ENCODE data around the gene TMEM154. TPM values are rescaled to one million over a fixed set of nuclear protein-coding genes. Genes with fewer than 3 reads are reported as not detected.

Gene TMEM154
- 0.46 and 0.53 TPM in 2 replicates for total RNA-seq
- long read RNA-seq, full-length matches to known transcripts = 1 of 1 reads
- long read RNA-seq, partial matches to known transcripts = 0 of 1 reads
- long read RNA-seq, other reads (novel, unspliced or antisense) = 0 of 1 reads

DNA sequence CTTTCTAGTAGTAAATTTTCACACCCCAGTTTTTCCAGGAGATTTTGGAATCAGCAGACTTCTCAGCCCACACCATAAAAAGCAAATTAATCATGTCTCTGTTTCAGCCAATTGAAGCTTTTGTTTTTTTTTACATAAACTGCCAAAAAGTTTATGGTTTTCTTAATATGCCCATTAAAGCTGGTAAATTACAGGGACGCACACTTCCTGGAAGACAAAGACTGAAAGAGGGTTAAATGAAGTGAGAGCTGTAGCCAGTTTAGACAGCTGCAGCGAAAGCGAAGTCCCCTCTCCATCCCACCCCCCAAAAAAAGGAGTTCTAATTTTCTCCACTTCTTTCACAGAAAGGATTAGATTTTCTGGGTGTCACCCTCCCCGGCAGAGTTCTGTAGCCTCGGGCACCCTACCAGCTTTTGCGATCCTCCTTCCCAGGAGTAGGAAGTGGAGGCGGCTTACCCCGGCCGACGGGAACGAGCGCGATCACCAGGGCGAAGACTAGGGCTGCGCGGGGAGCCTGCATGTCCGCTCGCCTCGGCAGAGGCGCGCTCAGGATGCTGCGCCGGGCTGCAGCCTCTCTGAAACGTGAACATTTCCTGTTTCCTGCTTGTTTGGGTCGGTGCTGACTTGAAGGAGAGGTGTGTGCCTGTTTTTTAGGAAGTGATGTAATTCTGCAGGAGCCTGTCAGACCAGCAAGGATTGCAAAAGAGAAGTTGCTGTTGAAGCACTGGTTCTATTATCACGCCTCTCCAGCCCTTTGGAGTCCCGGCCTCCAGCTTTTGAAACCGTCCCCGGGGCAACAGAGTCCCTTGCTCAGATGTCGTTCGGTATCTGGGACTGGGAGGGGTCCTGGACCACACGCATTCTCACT lies at the start of gene TMEM154:
Gene TMEM154, minus strand, starts transcription at position 584 of the 868 bp plus-strand sequence. Its CDS starts 64 bp downstream, at position 520.
- Mint-ChIP-seq H3K4me3 (ENCODE audit: low read depth) (peak within 1 kb of the TSS; percentile 75), H3K27me3 (peaks cover 44% of the 10 kb centered on the region), H3K36me3 (ENCODE audit: insufficient read depth) (no peaks in the 10 kb centered on the region), H3K9me3 (ENCODE audit: low read depth) (no peaks in the 10 kb centered on the region), H3K4me1 (ENCODE audit: low read depth) (peaks cover 9% of the 10 kb centered on the region), H3K27ac (peak within 1 kb of the TSS; percentile 33)
- TF ChIP-seq CTCF (IDR thresholded peaks at IDR 0.05; ENCODE audit: unreplicated experiment) = no peak
- DNase-seq (ENCODE audit: low spot score, unreplicated experiment) = peak; percentile 14

DNA sequence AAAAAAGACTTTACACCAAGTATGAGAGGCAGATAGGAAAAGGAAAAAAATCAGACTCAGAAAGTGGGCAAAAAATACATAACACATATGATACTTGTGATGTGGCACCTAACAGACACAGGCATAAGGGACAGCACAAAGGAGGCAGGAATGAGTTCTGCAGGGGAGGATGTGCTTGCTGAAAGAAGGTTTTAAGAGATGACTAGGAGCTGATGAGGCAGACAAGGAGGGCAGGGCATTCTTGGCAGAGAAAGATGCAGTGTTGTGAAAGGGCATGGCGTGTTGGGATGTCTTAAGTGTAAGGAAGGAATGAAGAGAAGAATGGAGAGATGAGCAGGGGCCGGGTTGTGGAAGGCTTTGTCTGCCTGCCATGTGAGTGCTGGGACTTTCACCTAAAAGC lies 49.7 kb upstream of the TMEM154 start:
- no peaks in the 10 kb centered on the region for H3K36me3 Mint-ChIP-seq (ENCODE audit: insufficient read depth)
- no peaks in the 10 kb centered on the region for H3K4me1 Mint-ChIP-seq (ENCODE audit: low read depth)
- H3K9me3 Mint-ChIP-seq (ENCODE audit: low read depth) = no peaks in the 10 kb centered on the region
- peaks cover 3% of the 10 kb centered on the region for H3K27me3 Mint-ChIP-seq
- H3K4me3 Mint-ChIP-seq (ENCODE audit: low read depth) = no peak overlapping the region
- DNase-seq (ENCODE audit: low spot score, unreplicated experiment) = no peak
- no peak for TF ChIP-seq CTCF (IDR thresholded peaks at IDR 0.05; ENCODE audit: unreplicated experiment)
- H3K27ac Mint-ChIP-seq = no peak overlapping the region

- H3K27ac Mint-ChIP-seq = no peak overlapping the region
- no peak for DNase-seq (ENCODE audit: low spot score, unreplicated experiment)
- no peak for TF ChIP-seq CTCF (IDR thresholded peaks at IDR 0.05; ENCODE audit: unreplicated experiment)
- no peak overlapping the region for H3K4me3 Mint-ChIP-seq (ENCODE audit: low read depth)
- H3K27me3 Mint-ChIP-seq = peaks cover 3% of the 10 kb centered on the region
- H3K4me1 Mint-ChIP-seq (ENCODE audit: low read depth) = no peaks in the 10 kb centered on the region
- no peaks in the 10 kb centered on the region for H3K36me3 Mint-ChIP-seq (ENCODE audit: insufficient read depth)
- H3K9me3 Mint-ChIP-seq (ENCODE audit: low read depth) = no peaks in the 10 kb centered on the region
Measured at GRCh38 chr4:152728343-152728742, 48.5 kb upstream of the TMEM154 start.

DNA sequence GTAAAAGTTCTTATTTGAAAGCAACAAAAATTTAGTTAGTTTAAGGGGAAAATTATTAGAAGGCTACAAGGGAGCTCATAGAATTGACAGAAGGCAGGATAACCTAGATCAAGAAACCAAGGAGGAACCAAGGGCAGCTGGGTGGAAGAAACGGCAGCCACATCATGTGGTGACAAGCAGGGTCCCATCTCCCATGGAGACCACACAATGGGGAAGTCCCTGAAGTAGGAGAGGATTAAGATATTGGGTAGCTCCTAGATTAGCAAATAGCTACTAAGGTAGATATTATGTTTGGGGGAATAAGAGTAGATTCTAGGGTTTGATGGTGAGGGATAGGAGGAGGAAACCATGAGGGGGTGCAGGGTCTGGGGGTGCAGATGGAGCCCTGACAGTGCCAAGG lies 48.0 kb upstream of the TMEM154 start:
- Mint-ChIP-seq H3K27ac (no peak overlapping the region), H3K4me1 (ENCODE audit: low read depth) (no peaks in the 10 kb centered on the region), H3K36me3 (ENCODE audit: insufficient read depth) (no peaks in the 10 kb centered on the region), H3K9me3 (ENCODE audit: low read depth) (no peaks in the 10 kb centered on the region), H3K4me3 (ENCODE audit: low read depth) (no peak overlapping the region), H3K27me3 (peaks cover 3% of the 10 kb centered on the region)
- TF ChIP-seq CTCF (IDR thresholded peaks at IDR 0.05; ENCODE audit: unreplicated experiment) = no peak
- DNase-seq (ENCODE audit: low spot score, unreplicated experiment) = no peak

DNA sequence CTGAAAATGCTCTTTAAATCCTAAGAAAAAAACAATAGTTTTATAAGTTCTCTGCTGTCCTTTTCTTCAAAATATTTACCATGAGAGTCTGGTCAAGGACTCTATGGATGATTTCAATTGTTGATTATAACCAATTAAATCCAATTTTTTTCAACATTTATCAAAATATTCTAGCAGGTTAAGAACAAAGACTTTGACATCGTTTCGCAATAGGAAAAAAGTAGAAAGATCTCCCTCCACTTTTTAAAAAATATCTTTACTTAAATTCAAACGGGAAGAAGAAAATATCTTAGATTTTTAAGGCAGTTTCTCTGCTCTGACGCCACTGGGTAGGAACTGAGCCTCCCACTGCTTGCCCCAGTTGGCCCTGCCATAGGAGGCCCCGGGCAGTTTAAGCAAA lies 44.7 kb upstream of the TMEM154 start:
- DNase-seq (ENCODE audit: low spot score, unreplicated experiment) = no peak
- H3K4me3 Mint-ChIP-seq (ENCODE audit: low read depth) = no peak overlapping the region
- peaks cover 3% of the 10 kb centered on the region for H3K27me3 Mint-ChIP-seq
- no peaks in the 10 kb centered on the region for H3K36me3 Mint-ChIP-seq (ENCODE audit: insufficient read depth)
- H3K9me3 Mint-ChIP-seq (ENCODE audit: low read depth) = no peaks in the 10 kb centered on the region
- no peak overlapping the region for H3K27ac Mint-ChIP-seq
- peaks cover 9% of the 10 kb centered on the region for H3K4me1 Mint-ChIP-seq (ENCODE audit: low read depth)
- no peak for TF ChIP-seq CTCF (IDR thresholded peaks at IDR 0.05; ENCODE audit: unreplicated experiment)
